Stimulated activated CD4-positive, alpha-beta T cell treated with anti-CD3 and anti-CD28 coated beads, Interleukin-1b, Interleukin-23, amount 100 ng/mL, for 4 hours (primary cell): Measurements from ENCODE around the gene NEU3.
"Not testable (repeated sequence)": the region's sequence is repeated elsewhere in the genome, so short reads cannot be mapped to it uniquely, and the experiment has no call there.

Source experiments
- DNase-seq, 2 donors: peaks; one replicate each; pipeline ENCODE4 v3.0.0-alpha.2; 2020; ENCODE audit warnings: low read depth in 2 of 2

NEU3 gene

GRCh38 chr11:74984730-74985129 lies 4.0 kb upstream of the NEU3 start:
- DNase-seq = no peak

- no peak for DNase-seq
These were observed 516 bp downstream of the NEU3 start for GRCh38 chr11:74989260-74989638.

GRCh38 chr11:74990150-74990549 lies 1.4 kb downstream of the NEU3 start:
- DNase-seq = not testable (repeated sequence)

GRCh38 chr11:74990941-74991340 lies 2.2 kb downstream of the NEU3 start:
- DNase-seq = no peak

GRCh38 chr11:74992852-74993251 lies 4.1 kb downstream of the NEU3 start:
- DNase-seq = no peak

- no peak for DNase-seq
These were observed 12.2 kb downstream of the NEU3 start for GRCh38 chr11:75000975-75001354.

GRCh38 chr11:75001686-75002085 lies 13.0 kb downstream of the NEU3 start:
- DNase-seq = no peak

GRCh38 chr11:75002516-75002915 lies 13.8 kb downstream of the NEU3 start:
- no peak for DNase-seq

- no peak for DNase-seq
These were observed 15.5 kb downstream of the NEU3 start for GRCh38 chr11:75004215-75004614.

GRCh38 chr11:75011357-75011756 lies 22.6 kb downstream of the NEU3 start:
- no peak for DNase-seq

GRCh38 chr11:75011872-75012271 lies 23.1 kb downstream of the NEU3 start:
- no peak for DNase-seq

- DNase-seq = no peak
These were observed 24.3 kb downstream of the NEU3 start for GRCh38 chr11:75013051-75013450.

- DNase-seq = no peak
These were observed 25.4 kb downstream of the NEU3 start for GRCh38 chr11:75014129-75014528.

- DNase-seq = not testable (repeated sequence)
These were observed 30.5 kb downstream of the NEU3 start for GRCh38 chr11:75019200-75019599.

- DNase-seq = not testable (repeated sequence)
These were observed 31.6 kb downstream of the NEU3 start for GRCh38 chr11:75020328-75020727.

GRCh38 chr11:75022296-75022695 lies 33.6 kb downstream of the NEU3 start:
- DNase-seq = no peak

- DNase-seq = peak; percentile 66 to 73
These were observed 34.1 kb downstream of the NEU3 start for GRCh38 chr11:75022759-75023396.

- DNase-seq = no peak
These were observed 34.8 kb downstream of the NEU3 start for GRCh38 chr11:75023446-75024067.

GRCh38 chr11:75024068-75024449 lies 35.3 kb downstream of the NEU3 start:
- no peak for DNase-seq

- DNase-seq = no peak
These were observed 36.1 kb downstream of the NEU3 start for GRCh38 chr11:75024764-75025211.

GRCh38 chr11:75025561-75025960 lies 36.8 kb downstream of the NEU3 start:
- no peak for DNase-seq

GRCh38 chr11:75028321-75028720 lies 39.6 kb downstream of the NEU3 start:
- no peak for DNase-seq

- no peak for DNase-seq
These were observed 40.0 kb downstream of the NEU3 start for GRCh38 chr11:75028724-75029123.
